ENCODE data around the gene C1GALT1. TPM values are rescaled to one million over a fixed set of nuclear protein-coding genes. Genes with fewer than 3 reads are reported as not detected.

Gene C1GALT1
- total and polyA plus RNA-seq, 9 of the 15 experiments (the other 6 are each of a cell fraction or from before 2014, with no cell fraction given): 5.0 to 33.2 (median 24.1) TPM

DNA sequence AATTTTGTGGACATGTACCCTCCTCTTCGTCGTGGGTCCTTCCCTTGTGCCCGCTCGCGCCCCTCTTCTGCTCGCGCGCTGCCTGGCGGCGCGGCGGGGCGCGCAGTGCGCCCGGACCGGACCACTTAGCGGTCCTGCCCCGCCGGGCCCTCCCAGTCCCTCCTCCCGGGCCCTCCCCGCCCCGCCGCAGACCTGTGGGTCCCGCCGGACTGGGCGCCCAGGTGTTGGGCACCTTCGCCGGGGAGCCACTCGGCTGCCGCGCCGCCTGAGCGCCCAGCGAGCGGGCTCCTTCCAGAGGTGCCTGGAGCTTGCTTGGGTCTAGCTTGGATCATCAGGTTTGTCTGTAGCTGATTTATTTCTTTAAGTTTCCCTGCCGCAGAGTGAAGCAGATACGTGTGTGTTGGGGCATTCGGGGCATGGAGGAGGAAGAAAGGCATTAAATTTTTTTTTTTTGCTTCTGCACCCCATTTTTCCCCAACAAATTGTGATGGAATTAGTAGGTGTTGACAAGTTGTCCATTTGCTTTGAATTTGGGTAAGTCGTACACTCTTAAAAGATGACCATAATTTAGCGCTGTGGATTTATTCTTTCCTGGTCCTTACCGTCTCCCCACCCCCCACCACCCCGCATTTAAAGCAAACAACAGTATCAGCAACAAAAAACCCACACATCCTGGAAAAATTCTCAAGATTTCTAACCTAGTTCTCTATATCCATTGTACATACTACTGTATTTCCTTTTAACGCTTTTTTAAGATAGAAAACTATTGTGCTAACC, 905 bp downstream of the C1GALT1 start (continued):
- no peak for TF ChIP-seq ILK (tag; IDR thresholded peaks at IDR 0.05; ENCODE audit: borderline replicate concordance, low read depth)
- TF ChIP-seq BDP1 (IDR thresholded peaks at IDR 0.05; ENCODE audit: insufficient read depth, insufficient read length): no peak
- no peak for TF ChIP-seq NCOA2 (IDR thresholded peaks at IDR 0.05; ENCODE audit: partially characterized antibody in 2 of 2)

DNA sequence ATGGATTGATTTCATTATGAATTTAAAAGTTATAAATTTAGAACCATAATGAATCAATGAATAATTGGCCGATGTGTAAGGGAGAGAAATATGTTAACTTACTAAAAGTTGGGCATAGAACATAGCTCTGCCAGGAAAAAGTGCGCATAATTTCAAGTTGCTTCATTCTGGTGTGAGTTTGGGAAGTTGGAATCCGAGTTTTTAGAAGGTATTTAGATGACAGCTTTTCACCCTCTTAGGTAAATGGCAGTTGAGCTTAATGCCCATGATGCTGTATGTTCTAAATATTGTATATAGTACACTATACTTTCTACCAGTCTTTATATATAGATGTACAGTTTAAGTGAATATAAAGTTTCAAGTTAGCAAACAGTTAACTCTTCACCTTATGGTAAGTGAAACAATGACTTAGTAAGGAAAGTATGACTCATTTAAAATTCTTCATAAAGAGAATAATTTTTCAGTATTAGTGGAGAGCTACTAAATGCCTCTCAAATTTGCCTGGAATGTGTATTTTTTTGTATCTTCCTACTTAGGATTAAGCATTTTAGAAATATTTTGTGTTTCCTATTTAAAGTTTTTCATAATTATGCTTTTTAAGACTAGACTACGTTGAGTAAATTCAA, 1.6 kb downstream of the C1GALT1 start:
- no peaks in the 10 kb centered on the region for H4K20me1 ChIP-seq (replicated peaks; ENCODE audit: control insufficient read depth, insufficient read depth, low read length)
- H3K9me1 ChIP-seq (ENCODE audit: control insufficient read depth, insufficient read depth, low read length): no peaks in the 10 kb centered on the region
- peaks cover 7 to 11% of the 10 kb centered on the region in 2 experiments; a peak in 3 of 5 replicates for H3K4me1 ChIP-seq (replicated peaks in 1 of 2; ENCODE audit: control insufficient read depth in 2 of 2, insufficient read depth in 2 of 2, low read length in 2 of 2)
- FAIRE-seq (no peak), DNase-seq (ENCODE audit: extremely low read depth in 1 of 4, low spot score in 3 of 4) (no peak), ATAC-seq (no peak)
- peak overlapping the region in 1 of 2 experiments; percentile 86; a peak in 2 of 4 replicates for H3K9ac ChIP-seq (ENCODE audit: insufficient read depth in 1 of 2, low read depth in 2 of 2, low read length in 2 of 2)
- H3K27me3 ChIP-seq (ENCODE audit: control insufficient read depth in 2 of 2, insufficient read depth in 2 of 2, low read length in 2 of 2): no peaks in the 10 kb centered on the region
- 17% methylated on average over 4 of the region's 4 CpGs for WGBS (ENCODE audit: insufficient coverage, low coverage, missing lambda C conversion rate)
- TSS peak; percentile 49 for BruUV-seq (replicated peaks)
- H3K79me2 ChIP-seq (ENCODE audit: control insufficient read depth, insufficient read depth, low read length): peaks cover 52% of the 10 kb centered on the region
- intact Hi-C loops (cut with micrococcal nuclease) (loop anchor here (2.0 to 10.0 kb wide), 3 partner anchors 189 to 238 kb away; no protein-coding TSS in a partner anchor), in situ Hi-C loops (cut with MboI) (no loop called here)
- H2AFZ ChIP-seq (ENCODE audit: low read depth, low read length): no peak overlapping the region
- H3K27ac ChIP-seq (ENCODE audit: extremely low read depth, low read depth, low read length): no peak overlapping the region; the same call in 2 of the 3 replicates
- peaks cover 11% of the 10 kb centered on the region for H3K36me3 ChIP-seq (ENCODE audit: control insufficient read depth, insufficient read depth, low read length)
- no peaks in the 10 kb centered on the region for H3K9me3 ChIP-seq (replicated peaks; ENCODE audit: control insufficient read depth, insufficient read depth, low read depth, low read length)
- ChIA-PET POLR2A (interaction anchor here (0.6 to 1.4 kb wide), 4 partner anchors 16 to 83 kb away, joined by 3 to 5 read pairs (median 4); no protein-coding TSS in a partner anchor), CTCF (ENCODE audit: low intra/inter-chr PET ratio) (no interaction called here)
- peak overlapping the region; percentile 88 for H3K4me2 ChIP-seq (ENCODE audit: insufficient read depth, low read length)
- H3K4me3 ChIP-seq: peak overlapping the region; percentile 87
- TF ChIP-seq, protein P1, sequence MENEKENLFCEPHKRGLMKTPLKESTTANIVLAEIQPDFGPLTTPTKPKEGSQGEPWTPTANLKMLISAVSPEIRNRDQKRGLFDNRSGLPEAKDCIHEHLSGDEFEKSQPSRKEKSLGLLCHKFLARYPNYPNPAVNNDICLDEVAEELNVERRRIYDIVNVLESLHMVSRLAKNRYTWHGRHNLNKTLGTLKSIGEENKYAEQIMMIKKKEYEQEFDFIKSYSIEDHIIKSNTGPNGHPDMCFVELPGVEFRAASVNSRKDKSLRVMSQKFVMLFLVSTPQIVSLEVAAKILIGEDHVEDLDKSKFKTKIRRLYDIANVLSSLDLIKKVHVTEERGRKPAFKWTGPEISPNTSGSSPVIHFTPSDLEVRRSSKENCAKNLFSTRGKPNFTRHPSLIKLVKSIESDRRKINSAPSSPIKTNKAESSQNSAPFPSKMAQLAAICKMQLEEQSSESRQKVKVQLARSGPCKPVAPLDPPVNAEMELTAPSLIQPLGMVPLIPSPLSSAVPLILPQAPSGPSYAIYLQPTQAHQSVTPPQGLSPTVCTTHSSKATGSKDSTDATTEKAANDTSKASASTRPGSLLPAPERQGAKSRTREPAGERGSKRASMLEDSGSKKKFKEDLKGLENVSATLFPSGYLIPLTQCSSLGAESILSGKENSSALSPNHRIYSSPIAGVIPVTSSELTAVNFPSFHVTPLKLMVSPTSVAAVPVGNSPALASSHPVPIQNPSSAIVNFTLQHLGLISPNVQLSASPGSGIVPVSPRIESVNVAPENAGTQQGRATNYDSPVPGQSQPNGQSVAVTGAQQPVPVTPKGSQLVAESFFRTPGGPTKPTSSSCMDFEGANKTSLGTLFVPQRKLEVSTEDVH (IDR thresholded peaks at IDR 0.05; ENCODE audit: low read depth, partially characterized antibody): no peak
- no peak for TF ChIP-seq GTF2A2 (tag; IDR thresholded peaks at IDR 0.05)
- TF ChIP-seq JUND (IDR thresholded peaks at IDR 0.05; ENCODE audit: borderline replicate concordance, low read depth, low read length): no peak
- TF ChIP-seq JUND (tag; IDR thresholded peaks at IDR 0.05; ENCODE audit: borderline replicate concordance, low read depth, low read length): peak; percentile 75; the same call in 1 of the 3 replicates
- no peak for TF ChIP-seq CHD1 (IDR thresholded peaks at IDR 0.05; ENCODE audit: low read length)
- TF ChIP-seq CBX5 (IDR thresholded peaks at IDR 0.05; ENCODE audit: borderline replicate concordance, low read depth): no peak
- TF ChIP-seq POLR2B (IDR thresholded peaks at IDR 0.05; ENCODE audit: low read depth, partially characterized antibody): no peak
- TF ChIP-seq YY1 (IDR thresholded peaks at IDR 0.05; ENCODE audit: borderline replicate concordance in 1 of 3, control insufficient read depth in 1 of 3, extremely low read depth in 1 of 3, insufficient read depth in 3 of 3, insufficient read length in 1 of 3, insufficient replicate concordance in 2 of 3, low read depth in 1 of 3, low read length in 2 of 3): no peak
- TF ChIP-seq POLR3G (IDR thresholded peaks at IDR 0.05; ENCODE audit: extremely low read depth, insufficient read length, insufficient replicate concordance): no peak
- TF ChIP-seq, protein P2, sequence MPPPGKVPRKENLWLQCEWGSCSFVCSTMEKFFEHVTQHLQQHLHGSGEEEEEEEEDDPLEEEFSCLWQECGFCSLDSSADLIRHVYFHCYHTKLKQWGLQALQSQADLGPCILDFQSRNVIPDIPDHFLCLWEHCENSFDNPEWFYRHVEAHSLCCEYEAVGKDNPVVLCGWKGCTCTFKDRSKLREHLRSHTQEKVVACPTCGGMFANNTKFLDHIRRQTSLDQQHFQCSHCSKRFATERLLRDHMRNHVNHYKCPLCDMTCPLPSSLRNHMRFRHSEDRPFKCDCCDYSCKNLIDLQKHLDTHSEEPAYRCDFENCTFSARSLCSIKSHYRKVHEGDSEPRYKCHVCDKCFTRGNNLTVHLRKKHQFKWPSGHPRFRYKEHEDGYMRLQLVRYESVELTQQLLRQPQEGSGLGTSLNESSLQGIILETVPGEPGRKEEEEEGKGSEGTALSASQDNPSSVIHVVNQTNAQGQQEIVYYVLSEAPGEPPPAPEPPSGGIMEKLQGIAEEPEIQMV (tag; conservative IDR thresholded peaks at IDR 0.05; ENCODE audit: low read depth): no peak
- TF ChIP-seq FOSL1 (tag; conservative IDR thresholded peaks at IDR 0.05): peak; percentile 62; the same call in 1 of the 2 replicates

All from K562 (cell line).